ENCODE data around the gene NUBP1.

GRCh38 chr16:10693889-10694288 is 49.8 kb upstream of the NUBP1 start:
- TF ChIP-seq CTCF (IDR thresholded peaks at IDR 0.05; ENCODE audit: insufficient read depth, low read length, poor library complexity, severe bottlenecking) (no peak), EZH2phosphoT487 (conservative IDR thresholded peaks at IDR 0.05; ENCODE audit: low read length) (no peak)
